Mesothelial cell of epicardium (in vitro differentiated cells): ENCODE measurements around the gene DHRS1. TPM values are rescaled to one million over a fixed set of nuclear protein-coding genes. Genes with fewer than 3 reads are reported as not detected.

ENCODE experiments used
- DNase-seq, 2 experiments: peaks; one replicate each; pipeline ENCODE4 v3.0.0; 2021; ENCODE audit warnings: low spot score in 2 of 2; ENCODE audit not compliant: unreplicated experiment in 2 of 2
- H3K27ac Mint-ChIP-seq: 2 replicates; pipeline ENCODE4 v1.8.0; 2021; ENCODE audit warnings: mixed read lengths
- H3K27me3 Mint-ChIP-seq: 2 replicates; pipeline ENCODE4 v1.8.0; 2021; ENCODE audit warnings: low read depth, mixed read lengths
- H3K36me3 Mint-ChIP-seq: 2 replicates; pipeline ENCODE4 v1.8.0; 2021; ENCODE audit warnings: mixed read lengths
- H3K4me1 Mint-ChIP-seq: 2 replicates; pipeline ENCODE4 v1.8.0; 2021; ENCODE audit warnings: mixed read lengths
- H3K4me3 Mint-ChIP-seq: 2 replicates; pipeline ENCODE4 v1.8.0; 2021; ENCODE audit warnings: mild to moderate bottlenecking, moderate library complexity, mixed read lengths
- H3K9me3 Mint-ChIP-seq: 2 replicates; pipeline ENCODE4 v1.8.0; 2021; ENCODE audit warnings: mixed read lengths
- CTCF ChIP-seq: fragments of 200-600 bp; sonication (generic); IDR thresholded peaks from one replicate; pipeline ENCODE4 v1.5.0; 2021; ENCODE audit warnings: antibody characterized with exemption; ENCODE audit not compliant: unreplicated experiment
- total RNA-seq: library from RNA; stranded (reverse); gene quantifications from 3 replicates; pipeline ENCODE4 v1.2.1, GENCODE V29; 2021

DHRS1 gene
- total RNA-seq, 1 donor from 2014 or later = 38.3 TPM

DNA sequence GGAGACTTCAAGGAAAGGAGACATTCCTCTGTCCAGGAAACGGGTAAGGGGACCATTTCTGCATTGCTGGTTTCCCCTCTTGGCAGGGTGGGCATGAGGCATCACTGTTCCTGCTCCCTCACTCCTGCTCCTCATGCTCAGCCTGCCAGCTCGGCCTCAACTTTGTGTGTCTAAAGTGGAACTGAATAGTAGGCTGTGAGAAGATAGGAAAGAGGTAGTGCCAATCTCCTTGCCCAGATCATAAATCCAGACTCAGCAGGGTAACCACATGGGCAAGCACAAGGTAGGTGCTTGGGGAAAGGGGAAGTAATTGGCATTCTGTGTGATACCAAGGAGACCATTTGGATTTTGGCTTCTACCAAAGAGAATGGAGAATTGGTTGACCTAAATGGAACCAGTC, 14.3 kb upstream of the DHRS1 start:
- Mint-ChIP-seq H3K27ac (no peak overlapping the region), H3K4me1 (no peaks in the 10 kb centered on the region), H3K27me3 (peaks cover 14% of the 10 kb centered on the region), H3K36me3 (peaks cover 2% of the 10 kb centered on the region), H3K9me3 (no peaks in the 10 kb centered on the region), H3K4me3 (no peak overlapping the region)
- DNase-seq = no peak
- no peak for TF ChIP-seq CTCF

DNA sequence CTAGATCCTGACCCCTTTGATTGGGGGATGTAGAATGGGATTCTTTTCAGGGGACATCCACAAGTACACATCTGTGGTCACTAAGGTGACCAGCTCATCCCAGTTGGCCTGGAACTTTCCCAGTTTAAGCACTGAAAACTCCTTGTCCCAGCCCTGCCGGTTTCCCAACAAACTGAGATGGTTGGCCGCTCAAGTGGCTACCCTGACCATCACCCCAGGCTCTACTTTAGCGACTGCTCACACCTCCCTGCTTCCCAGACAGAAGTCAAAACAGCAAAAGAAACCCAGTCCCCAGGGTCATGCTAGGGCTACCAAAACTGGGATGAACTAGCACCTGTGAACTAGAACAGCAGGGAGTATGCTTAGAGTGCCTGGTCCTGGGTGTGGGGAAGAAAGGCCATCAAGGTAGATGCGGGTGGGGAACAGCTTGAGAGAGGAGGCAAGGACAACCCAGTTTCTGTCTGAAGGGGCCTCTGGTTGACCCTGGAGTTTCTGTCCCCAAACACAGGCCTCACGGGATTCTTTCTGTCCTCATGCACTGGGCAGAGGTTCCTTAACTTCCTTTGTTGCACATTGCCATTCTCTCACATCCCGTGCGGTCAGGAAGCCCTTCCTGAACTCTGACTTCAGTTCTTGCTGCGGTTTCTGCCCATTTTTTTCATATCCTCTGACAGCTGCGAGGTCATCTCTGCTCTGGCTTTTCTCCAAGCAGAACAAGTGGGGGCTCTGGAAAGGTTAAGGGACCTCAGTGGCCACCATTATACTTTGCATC, 13.3 kb upstream of the DHRS1 start:
- peaks cover 2% of the 10 kb centered on the region for H3K4me1 Mint-ChIP-seq
- H3K4me3 Mint-ChIP-seq = no peak overlapping the region
- DNase-seq = no peak
- H3K36me3 Mint-ChIP-seq = peaks cover 2% of the 10 kb centered on the region
- H3K9me3 Mint-ChIP-seq = no peaks in the 10 kb centered on the region
- peaks cover 8% of the 10 kb centered on the region for H3K27me3 Mint-ChIP-seq
- H3K27ac Mint-ChIP-seq = no peak overlapping the region
- TF ChIP-seq CTCF = no peak

DNA sequence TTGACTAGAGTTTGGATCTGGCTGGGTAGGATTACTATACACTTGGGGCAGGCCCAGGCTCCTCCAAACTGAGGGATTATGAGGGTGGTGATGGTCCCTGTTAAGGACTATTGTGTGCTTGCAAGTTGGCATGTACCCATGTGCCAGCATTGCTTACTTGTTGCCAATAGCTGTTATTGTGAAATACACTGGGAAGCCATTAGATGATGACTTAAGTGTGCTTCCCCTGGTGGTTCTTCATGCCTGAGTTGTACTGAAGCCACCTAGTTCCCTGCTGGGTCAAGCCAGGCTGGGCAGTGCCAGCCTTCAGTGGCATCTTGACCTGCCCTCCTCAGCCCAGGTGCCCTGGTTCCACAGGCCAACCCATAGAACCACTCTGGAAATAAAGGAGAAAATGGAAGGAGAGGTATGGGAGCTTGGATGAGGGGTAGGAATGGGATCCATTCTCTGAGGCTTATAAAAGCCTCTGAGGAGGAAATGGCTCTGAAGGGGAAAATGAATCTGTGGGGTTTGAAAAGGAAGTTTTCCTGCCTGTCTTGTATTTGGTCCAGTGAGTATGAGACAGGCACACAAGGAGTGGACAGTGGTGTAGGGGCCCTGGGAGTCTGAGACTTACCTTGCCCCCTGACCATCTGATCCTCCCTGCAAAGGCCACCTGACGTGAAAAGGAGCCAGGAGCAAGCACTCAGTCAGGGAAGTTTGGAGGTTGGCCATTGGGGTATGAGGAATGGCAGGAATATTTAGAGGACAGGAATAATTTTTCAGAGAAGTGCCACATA, 12.4 kb upstream of the DHRS1 start:
- TF ChIP-seq CTCF = no peak
- H3K27me3 Mint-ChIP-seq = no peaks in the 10 kb centered on the region
- peaks cover 2% of the 10 kb centered on the region for H3K4me1 Mint-ChIP-seq
- H3K36me3 Mint-ChIP-seq = peaks cover 2% of the 10 kb centered on the region
- no peak overlapping the region for H3K27ac Mint-ChIP-seq
- DNase-seq = no peak
- H3K9me3 Mint-ChIP-seq = no peaks in the 10 kb centered on the region
- H3K4me3 Mint-ChIP-seq = no peak overlapping the region

DNA sequence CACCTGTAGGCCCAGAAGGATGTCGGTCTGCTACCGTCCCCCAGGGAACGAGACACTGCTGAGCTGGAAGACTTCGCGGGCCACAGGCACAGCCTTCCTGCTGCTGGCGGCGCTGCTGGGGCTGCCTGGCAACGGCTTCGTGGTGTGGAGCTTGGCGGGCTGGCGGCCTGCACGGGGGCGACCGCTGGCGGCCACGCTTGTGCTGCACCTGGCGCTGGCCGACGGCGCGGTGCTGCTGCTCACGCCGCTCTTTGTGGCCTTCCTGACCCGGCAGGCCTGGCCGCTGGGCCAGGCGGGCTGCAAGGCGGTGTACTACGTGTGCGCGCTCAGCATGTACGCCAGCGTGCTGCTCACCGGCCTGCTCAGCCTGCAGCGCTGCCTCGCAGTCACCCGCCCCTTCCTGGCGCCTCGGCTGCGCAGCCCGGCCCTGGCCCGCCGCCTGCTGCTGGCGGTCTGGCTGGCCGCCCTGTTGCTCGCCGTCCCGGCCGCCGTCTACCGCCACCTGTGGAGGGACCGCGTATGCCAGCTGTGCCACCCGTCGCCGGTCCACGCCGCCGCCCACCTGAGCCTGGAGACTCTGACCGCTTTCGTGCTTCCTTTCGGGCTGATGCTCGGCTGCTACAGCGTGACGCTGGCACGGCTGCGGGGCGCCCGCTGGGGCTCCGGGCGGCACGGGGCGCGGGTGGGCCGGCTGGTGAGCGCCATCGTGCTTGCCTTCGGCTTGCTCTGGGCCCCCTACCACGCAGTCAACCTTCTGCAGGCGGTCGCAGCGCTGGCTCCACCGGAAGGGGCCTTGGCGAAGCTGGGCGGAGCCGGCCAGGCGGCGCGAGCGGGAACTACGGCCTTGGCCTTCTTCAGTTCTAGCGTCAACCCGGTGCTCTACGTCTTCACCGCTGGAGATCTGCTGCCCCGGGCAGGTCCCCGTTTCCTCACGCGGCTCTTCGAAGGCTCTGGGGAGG, 11.3 kb upstream of the DHRS1 start, which contains the start of gene LTB4R:
Gene LTB4R (plus strand): TSS at position 857 of the 959 bp plus-strand sequence. CDS start 4,150 bp downstream, outside the sequence.
- Mint-ChIP-seq H3K9me3 (no peaks in the 10 kb centered on the region), H3K4me1 (peaks cover 2% of the 10 kb centered on the region), H3K27ac (no peak within 1 kb of the TSS), H3K4me3 (no peak within 1 kb of the TSS), H3K36me3 (peaks cover 5% of the 10 kb centered on the region), H3K27me3 (no peaks in the 10 kb centered on the region)
- no peak for TF ChIP-seq CTCF
- DNase-seq = no peak

- no peaks in the 10 kb centered on the region for H3K9me3 Mint-ChIP-seq
- no peak for DNase-seq
- no peaks in the 10 kb centered on the region for H3K27me3 Mint-ChIP-seq
- H3K4me3 Mint-ChIP-seq = no peak overlapping the region
- H3K27ac Mint-ChIP-seq = no peak overlapping the region
- no peak for TF ChIP-seq CTCF
- H3K4me1 Mint-ChIP-seq = peaks cover 2% of the 10 kb centered on the region
- peaks cover 11% of the 10 kb centered on the region for H3K36me3 Mint-ChIP-seq
Measured at GRCh38 chr14:24310265-24310645, 10.7 kb upstream of the DHRS1 start.
